SIG-M5 treated with dmso at 0.1 percent for 504 hours (cell line): ENCODE results near the gene C16orf74.

Source experiments
- DNase-seq: peaks from one replicate; lab custom pipeline; 2025; ENCODE audit not compliant: unreplicated experiment; lab: John Stamatoyannopoulos, UW

The C16orf74 gene

GRCh38 chr16:85720302-85720637 is 30.6 kb downstream of the C16orf74 start:
- DNase-seq, result peak; percentile 41

- no peak for DNase-seq
Measured at GRCh38 chr16:85719605-85720301, 31.1 kb downstream of the C16orf74 start.

- DNase-seq, result no peak
Measured at GRCh38 chr16:85718682-85719081, 32.2 kb downstream of the C16orf74 start.

GRCh38 chr16:85718153-85718477 is 32.8 kb downstream of the C16orf74 start:
- DNase-seq, result no peak

GRCh38 chr16:85717393-85718152 is 33.3 kb downstream of the C16orf74 start:
- DNase-seq, result peak; percentile 33

- DNase-seq, result no peak
Measured at GRCh38 chr16:85716680-85717038, 34.2 kb downstream of the C16orf74 start.

- no peak for DNase-seq
Measured at GRCh38 chr16:85716022-85716679, 34.7 kb downstream of the C16orf74 start.

- DNase-seq, result no peak
Measured at GRCh38 chr16:85715169-85716021, 35.5 kb downstream of the C16orf74 start.

- DNase-seq, result no peak
Measured at GRCh38 chr16:85712801-85713200, 38.1 kb downstream of the C16orf74 start.

- no peak for DNase-seq
Measured at GRCh38 chr16:85711982-85712587, 38.8 kb downstream of the C16orf74 start.

GRCh38 chr16:85710732-85711131 is 40.2 kb downstream of the C16orf74 start:
- DNase-seq, result no peak

GRCh38 chr16:85709766-85710585 is 40.9 kb downstream of the C16orf74 start:
- DNase-seq, result no peak

- no peak for DNase-seq
Measured at GRCh38 chr16:85708338-85708737, 42.6 kb downstream of the C16orf74 start.

- DNase-seq, result no peak
Measured at GRCh38 chr16:85707528-85708095, 43.3 kb downstream of the C16orf74 start.

- DNase-seq, result no peak
Measured at GRCh38 chr16:85706449-85707034, 44.4 kb downstream of the C16orf74 start.

- no peak for DNase-seq
Measured at GRCh38 chr16:85704900-85705846, 45.7 kb downstream of the C16orf74 start.

- no peak for DNase-seq
Measured at GRCh38 chr16:85704011-85704410, 46.9 kb downstream of the C16orf74 start.

- no peak for DNase-seq
Measured at GRCh38 chr16:85699628-85700027, 51.3 kb downstream of the C16orf74 start.
